DND-41 (cell line): Measurements from ENCODE around the gene KCNJ6.

Source experiments
- ATAC-seq: fragments of 200-7000 bp; cut with Tn5 transposase; 3 replicates; pipeline ENCODE4 v1.9.1; 2021; ENCODE audit warnings: low read depth; ENCODE audit not compliant: insufficient read depth
- DNase-seq: peaks from one replicate; pipeline ENCODE4 v3.0.0-alpha.2; 2020
- H2AFZ ChIP-seq: 2 replicates; pipeline ENCODE4 v1.6.0; 2012; ENCODE audit warnings: low read depth, low read length
- H3K27ac ChIP-seq: 2 replicates; pipeline ENCODE4 v1.5.1; 2012; ENCODE audit warnings: low read length, inconsistent platforms
- H3K27me3 ChIP-seq: fragments of 200-600 bp; sonication (generic); 2 replicates; pipeline ENCODE4 v1.6.0; 2012; ENCODE audit warnings: low read length, mild to moderate bottlenecking, inconsistent platforms; ENCODE audit not compliant: insufficient read depth, poor library complexity
- H3K36me3 ChIP-seq: 2 replicates; pipeline ENCODE4 v1.5.1; 2012; ENCODE audit warnings: low read length, inconsistent platforms; ENCODE audit not compliant: insufficient read depth
- H3K4me1 ChIP-seq: 2 replicates; pipeline ENCODE4 v1.5.1; 2012; ENCODE audit warnings: mild to moderate bottlenecking, low read length; ENCODE audit not compliant: insufficient read depth
- H3K4me2 ChIP-seq: 2 replicates; pipeline ENCODE4 v1.6.0; 2012; ENCODE audit warnings: mild to moderate bottlenecking, moderate library complexity, low read length, inconsistent platforms; ENCODE audit not compliant: insufficient read depth
- H3K4me3 ChIP-seq, 2 experiments: fragments of 200-600 bp in 1 of 2; shearing (Covaris generic) in 1 of 2; 2 replicates each; pipeline ENCODE4 v1.5.1; 2012 to 2016; ENCODE audit warnings: inconsistent platforms in 2 of 2, low read length in 2 of 2, mild to moderate bottlenecking in 2 of 2, low read depth in 1 of 2, moderate library complexity in 1 of 2
- H3K79me2 ChIP-seq: 2 replicates; pipeline ENCODE4 v1.6.0; 2012; ENCODE audit warnings: low read length, inconsistent platforms; ENCODE audit not compliant: insufficient read depth
- H3K9ac ChIP-seq: 2 replicates; pipeline ENCODE4 v1.6.0; 2012; ENCODE audit warnings: low read depth, mild to moderate bottlenecking, inconsistent platforms, low read length, moderate library complexity
- H3K9me3 ChIP-seq: 2 replicates; pipeline ENCODE4 v1.5.1; 2012; ENCODE audit warnings: low read length, moderate library complexity, mild to moderate bottlenecking, inconsistent platforms; ENCODE audit not compliant: insufficient read depth, severe bottlenecking
- H4K20me1 ChIP-seq: 2 replicates; pipeline ENCODE4 v1.6.0; 2012; ENCODE audit warnings: low read length; ENCODE audit not compliant: insufficient read depth
- EZH2 ChIP-seq: IDR thresholded peaks from 3 replicates; pipeline ENCODE4 v1.6.1; 2012; ENCODE audit warnings: borderline replicate concordance, low read depth, mild to moderate bottlenecking, moderate library complexity, low read length, inconsistent platforms; ENCODE audit not compliant: severe bottlenecking
- TF ChIP-seq, protein P1 (sequence below): IDR thresholded peaks from 2 replicates; pipeline ENCODE4 v1.5.1; 2012; ENCODE audit warnings: borderline replicate concordance, low read length, moderate library complexity, mild to moderate bottlenecking; ENCODE audit not compliant: poor library complexity, severe bottlenecking; ENCODE audit errors: extremely low read depth

Gene KCNJ6

DNA sequence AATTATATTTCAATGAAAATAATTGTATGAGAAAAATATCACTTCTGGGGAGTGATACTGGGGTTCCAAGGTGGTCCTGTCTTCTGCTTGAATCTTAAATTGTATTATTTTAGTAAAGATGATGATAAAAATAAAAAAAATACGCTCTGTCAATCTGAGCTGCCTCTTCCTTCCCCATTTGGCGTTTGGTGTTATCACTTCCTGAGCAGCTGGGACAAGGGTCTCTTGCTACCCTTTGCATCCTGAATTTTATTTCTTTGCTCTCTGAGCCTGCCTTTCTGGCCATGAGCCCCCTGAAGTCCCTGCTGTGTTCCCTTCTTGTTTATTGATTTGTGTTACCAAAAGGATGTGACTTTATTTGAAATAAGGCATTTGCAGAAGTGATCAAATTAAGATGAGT, 111.0 kb downstream of the KCNJ6 start:
- H3K36me3 ChIP-seq, result no peaks in the 10 kb centered on the region
- no peak overlapping the region for H3K4me2 ChIP-seq
- H3K9me3 ChIP-seq, result no peaks in the 10 kb centered on the region
- H4K20me1 ChIP-seq, result no peaks in the 10 kb centered on the region
- TF ChIP-seq EZH2, result no peak
- TF ChIP-seq, protein P1, sequence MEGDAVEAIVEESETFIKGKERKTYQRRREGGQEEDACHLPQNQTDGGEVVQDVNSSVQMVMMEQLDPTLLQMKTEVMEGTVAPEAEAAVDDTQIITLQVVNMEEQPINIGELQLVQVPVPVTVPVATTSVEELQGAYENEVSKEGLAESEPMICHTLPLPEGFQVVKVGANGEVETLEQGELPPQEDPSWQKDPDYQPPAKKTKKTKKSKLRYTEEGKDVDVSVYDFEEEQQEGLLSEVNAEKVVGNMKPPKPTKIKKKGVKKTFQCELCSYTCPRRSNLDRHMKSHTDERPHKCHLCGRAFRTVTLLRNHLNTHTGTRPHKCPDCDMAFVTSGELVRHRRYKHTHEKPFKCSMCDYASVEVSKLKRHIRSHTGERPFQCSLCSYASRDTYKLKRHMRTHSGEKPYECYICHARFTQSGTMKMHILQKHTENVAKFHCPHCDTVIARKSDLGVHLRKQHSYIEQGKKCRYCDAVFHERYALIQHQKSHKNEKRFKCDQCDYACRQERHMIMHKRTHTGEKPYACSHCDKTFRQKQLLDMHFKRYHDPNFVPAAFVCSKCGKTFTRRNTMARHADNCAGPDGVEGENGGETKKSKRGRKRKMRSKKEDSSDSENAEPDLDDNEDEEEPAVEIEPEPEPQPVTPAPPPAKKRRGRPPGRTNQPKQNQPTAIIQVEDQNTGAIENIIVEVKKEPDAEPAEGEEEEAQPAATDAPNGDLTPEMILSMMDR, result no peak
- ATAC-seq, result no peak
- H3K4me3 ChIP-seq, result no peak overlapping the region
- H3K27me3 ChIP-seq, result peaks cover 3% of the 10 kb centered on the region
- H2AFZ ChIP-seq, result no peak overlapping the region
- no peaks in the 10 kb centered on the region for H3K4me1 ChIP-seq
- no peaks in the 10 kb centered on the region for H3K79me2 ChIP-seq
- no peak for DNase-seq
- no peak overlapping the region for H3K9ac ChIP-seq
- H3K27ac ChIP-seq, result no peak overlapping the region

DNA sequence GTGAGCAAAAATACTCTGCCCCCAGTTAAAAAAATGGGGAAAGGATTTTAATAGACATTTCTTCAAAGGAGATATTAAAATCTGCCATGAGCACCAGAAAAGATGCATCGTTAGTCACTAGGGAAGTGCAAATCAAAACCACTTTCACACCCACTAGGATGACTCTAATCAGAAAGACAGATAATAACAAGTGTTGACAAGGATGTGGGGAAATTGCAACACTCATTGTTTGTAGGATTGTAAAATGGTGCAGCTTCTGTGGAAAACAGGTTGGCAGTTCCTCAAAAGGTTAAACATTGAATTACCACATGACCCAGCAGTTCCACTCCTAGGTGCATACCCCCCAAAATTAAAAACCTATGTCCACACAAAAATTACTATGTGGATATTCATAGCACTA, 112.3 kb downstream of the KCNJ6 start:
- no peaks in the 10 kb centered on the region for H3K9me3 ChIP-seq
- TF ChIP-seq, protein P1, result no peak
- no peak for TF ChIP-seq EZH2

DNA sequence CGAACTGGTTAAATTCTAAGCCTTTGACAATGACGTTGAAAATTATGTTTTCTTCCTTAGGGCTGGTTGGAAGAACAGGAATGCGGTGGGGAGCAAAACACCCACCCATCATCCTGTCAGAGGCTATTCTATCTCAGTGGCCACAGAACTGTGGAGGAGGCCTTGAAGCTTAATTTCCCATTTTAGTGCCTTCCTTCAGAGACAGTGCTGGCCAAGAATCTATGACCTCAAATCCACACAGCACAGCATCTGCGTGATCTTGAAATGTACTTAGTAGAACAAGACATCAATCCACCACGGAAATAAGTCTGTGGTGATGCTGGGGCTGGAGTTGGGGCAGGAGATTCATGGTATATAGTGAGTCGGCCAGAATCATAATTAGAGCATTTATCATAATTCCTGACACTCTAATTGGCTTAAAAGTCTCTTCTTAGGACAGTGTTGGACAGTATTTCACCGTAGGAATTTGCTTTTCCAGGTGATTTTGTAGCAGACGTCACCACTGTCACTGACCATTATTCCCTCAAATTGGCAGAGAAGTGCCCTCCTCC, 113.1 kb downstream of the KCNJ6 start:
- Histone ChIP-seq H3K4me3 (no peak overlapping the region), H3K9me3 (no peaks in the 10 kb centered on the region), H2AFZ (no peak overlapping the region), H3K4me2 (no peak overlapping the region), H3K9ac (no peak overlapping the region), H3K27me3 (peaks cover 3% of the 10 kb centered on the region), H3K4me1 (no peaks in the 10 kb centered on the region), H4K20me1 (no peaks in the 10 kb centered on the region), H3K79me2 (no peaks in the 10 kb centered on the region), H3K27ac (no peak overlapping the region), H3K36me3 (no peaks in the 10 kb centered on the region)
- TF ChIP-seq EZH2, result no peak
- TF ChIP-seq, protein P1, result no peak
- ATAC-seq (no peak), DNase-seq (no peak)

More for the DNA sequence above, 112.3 kb downstream of the KCNJ6 start:
- no peak for DNase-seq
- Histone ChIP-seq H3K4me3 (no peak overlapping the region), H4K20me1 (no peaks in the 10 kb centered on the region), H3K4me1 (no peaks in the 10 kb centered on the region), H3K27ac (no peak overlapping the region), H3K27me3 (peaks cover 3% of the 10 kb centered on the region), H3K9ac (no peak overlapping the region), H3K4me2 (no peak overlapping the region), H2AFZ (no peak overlapping the region), H3K36me3 (no peaks in the 10 kb centered on the region), H3K79me2 (no peaks in the 10 kb centered on the region)
- ATAC-seq, result no peak
